Measurements from ENCODE around the gene TANGO6.
"Not testable (repeated sequence)": the region's sequence is repeated elsewhere in the genome, so short reads cannot be mapped to it uniquely, and the experiment has no call there.

TANGO6 gene

DNA sequence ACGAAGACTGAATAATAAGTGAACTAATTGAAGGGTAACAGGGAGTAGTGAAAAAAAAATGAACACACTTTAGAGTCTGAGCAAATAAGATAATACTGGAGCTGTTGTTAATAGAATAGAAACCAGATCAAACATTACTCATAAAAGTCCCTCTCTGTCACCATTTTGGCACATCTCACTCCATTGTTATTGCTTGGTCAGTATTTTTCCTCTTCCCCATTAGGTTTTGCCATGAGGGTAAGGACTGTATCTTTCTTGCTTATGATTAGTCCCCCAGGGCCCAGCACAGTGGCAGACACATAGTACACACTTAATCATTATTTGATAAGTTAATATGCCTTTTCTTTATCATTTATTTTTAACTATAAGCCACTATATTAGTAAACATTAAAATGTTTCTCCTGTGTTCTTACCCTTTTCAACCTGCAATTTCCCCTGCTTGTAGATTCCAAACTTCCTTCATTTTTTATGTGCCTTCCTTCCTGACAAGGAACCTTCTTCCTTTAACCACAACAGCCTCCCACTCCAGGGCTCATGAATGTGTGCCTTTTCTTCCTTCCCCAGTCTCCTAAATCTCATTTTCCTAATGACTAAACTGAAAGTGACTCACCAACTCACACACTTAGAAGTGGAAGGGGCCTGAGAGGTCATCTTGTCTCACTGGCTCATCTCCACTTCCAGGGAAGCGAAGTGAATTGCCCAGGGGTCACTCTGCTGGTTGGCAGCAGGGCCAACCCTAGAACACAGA lies 173.9 kb downstream of the TANGO6 start:
- DNase-seq, result no peak

DNA sequence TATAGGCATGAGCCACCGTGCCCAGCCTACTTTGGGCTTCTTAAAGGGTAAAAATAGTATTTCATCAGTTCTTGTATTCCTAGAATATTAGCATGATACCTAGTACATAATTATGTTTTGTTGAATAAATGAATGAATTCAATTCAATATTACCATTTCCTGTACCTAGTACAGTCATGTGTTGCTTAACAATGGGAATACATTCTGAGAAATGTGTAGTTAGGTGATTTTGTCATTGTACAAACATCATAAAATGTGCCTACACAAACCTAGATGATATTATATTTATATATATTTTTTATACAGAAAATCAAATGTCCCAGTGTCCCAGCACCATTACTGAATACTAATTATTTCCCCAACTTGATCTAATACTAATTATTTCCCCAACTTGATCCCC lies 176.5 kb downstream of the TANGO6 start:
- no peak for DNase-seq

- no peak for DNase-seq
Observed at GRCh38 chr16:69029121-69029520, 185.8 kb downstream of the TANGO6 start.

DNA sequence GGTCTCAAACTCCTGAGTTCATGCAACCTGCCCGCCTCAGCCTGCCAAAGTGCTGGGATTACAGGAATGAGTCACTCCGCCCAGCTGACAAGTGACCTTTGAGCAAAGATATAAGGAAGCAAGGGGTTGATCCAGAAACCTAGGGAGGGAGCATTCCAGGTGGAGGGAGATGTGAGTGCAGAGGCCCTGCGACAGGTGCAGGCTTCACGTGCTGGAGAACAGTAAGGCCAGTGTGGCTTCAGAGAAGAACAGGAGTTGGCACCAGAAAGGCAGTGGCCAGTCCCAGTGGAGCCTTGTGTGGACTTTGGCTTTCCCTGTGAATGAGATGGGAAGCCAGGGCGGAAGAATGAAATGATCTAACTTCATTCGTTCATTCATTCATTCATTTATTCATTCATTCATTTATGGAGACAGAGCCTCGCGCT lies 188.6 kb downstream of the TANGO6 start:
- no peak for DNase-seq

GRCh38 chr16:69033151-69033949 lies 190.0 kb downstream of the TANGO6 start:
- DNase-seq, result no peak

DNA sequence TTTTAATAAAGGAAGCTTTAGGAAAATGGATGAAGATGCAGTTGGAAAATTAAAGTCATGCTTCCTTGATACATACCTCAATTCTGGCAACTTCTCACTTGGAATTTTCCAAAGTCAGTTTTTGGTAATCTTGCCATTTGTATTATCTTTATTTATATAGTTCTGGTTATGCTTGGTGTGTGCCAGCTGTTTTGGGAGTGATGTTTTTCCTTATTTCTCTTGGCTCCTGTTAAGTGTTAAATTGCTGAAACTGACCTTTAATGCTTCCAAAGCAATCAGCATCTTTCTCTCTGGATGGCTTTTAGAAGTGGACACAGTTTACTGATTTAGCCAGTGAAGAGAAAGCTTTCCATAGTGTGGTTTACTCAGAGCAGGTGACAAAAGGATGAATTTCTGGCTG lies 192.0 kb downstream of the TANGO6 start:
- no peak for DNase-seq

GRCh38 chr16:69036399-69037091 lies 193.2 kb downstream of the TANGO6 start:
- DNase-seq, result no peak

- no peak for DNase-seq
Observed at GRCh38 chr16:69037373-69038160, 194.2 kb downstream of the TANGO6 start.

- DNase-seq, result no peak
Observed at GRCh38 chr16:69039333-69039941, 196.1 kb downstream of the TANGO6 start.

GRCh38 chr16:69040144-69040909 lies 197.0 kb downstream of the TANGO6 start:
- DNase-seq, result no peak

GRCh38 chr16:69048328-69049120 lies 205.2 kb downstream of the TANGO6 start:
- DNase-seq, result no peak

- no peak for DNase-seq
Observed at GRCh38 chr16:69049146-69049545, 205.8 kb downstream of the TANGO6 start.

GRCh38 chr16:69049603-69050375 lies 206.5 kb downstream of the TANGO6 start:
- no peak for DNase-seq

DNA sequence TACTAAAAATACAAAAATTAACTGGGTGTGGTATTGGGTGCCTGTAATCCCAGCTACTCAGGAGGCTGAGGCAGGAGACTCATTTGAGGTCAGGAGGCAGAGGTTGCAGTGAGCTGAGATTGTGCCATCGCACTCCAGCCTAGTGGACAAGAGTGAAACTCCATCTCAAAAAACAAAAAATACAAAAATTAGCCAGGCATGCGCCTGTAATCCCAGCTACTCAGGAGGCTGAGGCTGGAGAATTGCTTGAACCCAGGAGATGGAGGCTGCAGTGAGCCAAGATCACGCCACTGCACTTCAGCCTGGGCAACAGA lies 208.1 kb downstream of the TANGO6 start:
- not testable (repeated sequence) for DNase-seq

DNA sequence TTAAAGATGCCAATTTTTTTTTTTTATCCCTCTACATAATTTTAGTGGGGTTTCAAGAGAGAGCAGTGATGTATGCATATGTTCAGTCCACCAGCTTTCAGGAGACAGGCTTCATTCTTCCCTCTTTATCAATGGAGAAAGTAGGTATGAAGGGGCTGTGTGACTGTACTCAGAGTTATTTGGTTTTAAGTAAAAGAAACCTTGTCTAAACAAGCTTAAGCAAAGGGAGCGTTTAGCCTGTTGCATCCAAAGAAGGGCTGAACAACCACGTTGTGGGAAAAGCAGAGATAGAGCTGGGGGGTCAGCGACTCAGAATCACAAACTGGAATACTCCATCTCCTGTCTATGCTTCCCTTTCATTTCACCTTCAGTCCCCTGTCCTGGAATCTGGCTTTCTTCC lies 211.7 kb downstream of the TANGO6 start:
- no peak for DNase-seq

- DNase-seq, result no peak
Observed at GRCh38 chr16:69055980-69056379, 212.6 kb downstream of the TANGO6 start.

- no peak for DNase-seq
Observed at GRCh38 chr16:69056421-69056820, 213.1 kb downstream of the TANGO6 start.

DNA sequence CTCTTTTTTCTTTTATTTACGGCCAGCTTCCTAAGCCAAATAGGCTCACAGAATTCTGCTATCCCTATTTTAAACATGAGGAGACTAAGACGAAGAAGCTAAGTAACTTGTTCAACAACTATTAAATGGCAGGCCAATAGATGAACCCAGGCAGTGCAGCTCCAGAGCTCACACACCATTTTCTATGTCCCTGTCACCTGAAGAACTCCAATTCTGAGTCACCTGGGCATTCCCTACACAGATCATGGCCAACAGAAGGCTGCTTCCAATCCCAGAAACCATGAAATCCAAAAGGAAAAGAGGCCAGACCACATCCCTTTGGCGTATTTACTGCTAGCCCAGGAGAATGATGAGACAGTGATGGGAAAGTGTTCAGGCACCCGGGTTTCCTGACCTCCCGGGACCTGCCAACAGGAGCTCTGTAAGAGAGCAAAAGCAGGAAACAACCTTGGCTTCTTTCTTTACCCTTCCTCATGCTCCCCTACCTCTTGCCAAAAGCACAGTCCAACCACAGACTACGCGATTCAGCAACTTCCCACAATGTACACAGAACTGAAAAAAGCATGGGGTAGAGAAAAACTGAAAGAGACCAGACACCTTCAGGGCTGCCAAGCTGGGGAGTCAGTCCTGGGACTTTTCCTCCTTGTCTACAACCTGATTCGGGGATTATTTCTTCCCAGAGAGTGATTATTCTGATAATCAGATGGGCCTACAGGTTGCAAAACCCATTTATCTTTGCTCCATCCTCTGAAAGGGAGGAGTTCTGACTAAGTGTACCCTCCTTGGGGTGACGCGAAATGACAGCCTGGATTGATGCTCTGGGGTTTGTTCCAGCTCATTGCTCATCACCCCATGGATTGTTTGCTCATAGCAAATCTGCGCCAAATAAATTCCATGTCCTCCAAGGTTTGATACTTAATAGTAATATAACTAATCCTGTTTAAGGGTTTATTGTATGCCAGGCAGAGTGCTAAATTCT lies 214.4 kb downstream of the TANGO6 start:
- no peak for DNase-seq

- not testable (repeated sequence) for DNase-seq
Observed at GRCh38 chr16:69063491-69063890, 220.2 kb downstream of the TANGO6 start.

All from activated CD8-positive, alpha-beta memory T cell treated with anti-CD3 and anti-CD28 coated beads, Interleukin-2, amount 50 U/mL, for 4 hours (primary cell).